ENCODE measurements around the gene UCHL3.

UCHL3 gene

GRCh38 chr13:75621147-75621546 lies 71.6 kb downstream of the UCHL3 start:
- no peak for DNase-seq (ENCODE audit: low read depth, low spot score)

DNA sequence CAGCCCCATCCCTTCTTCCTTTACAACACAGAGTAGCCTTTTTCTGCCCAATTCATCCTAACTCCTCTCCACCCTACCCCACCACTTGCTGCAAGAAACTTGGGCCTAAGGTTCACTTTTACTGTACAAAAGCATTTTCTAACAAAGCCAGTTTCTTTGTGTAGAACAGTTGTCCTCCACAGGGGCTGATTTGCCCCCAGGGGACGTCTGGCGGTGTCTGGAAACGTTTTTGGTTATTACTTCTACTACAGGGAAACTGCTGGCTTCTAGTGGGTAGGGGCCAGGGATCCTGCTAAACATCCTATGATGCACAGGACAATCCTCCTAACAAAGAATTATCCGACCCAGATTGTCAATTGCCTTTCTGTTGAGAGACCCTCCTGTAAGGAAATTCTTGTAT lies 79.2 kb downstream of the UCHL3 start:
- DNase-seq (ENCODE audit: low read depth, low spot score): no peak

- no peak for DNase-seq (ENCODE audit: low read depth, low spot score)
These were observed 83.7 kb downstream of the UCHL3 start for GRCh38 chr13:75633285-75633684.

DNA sequence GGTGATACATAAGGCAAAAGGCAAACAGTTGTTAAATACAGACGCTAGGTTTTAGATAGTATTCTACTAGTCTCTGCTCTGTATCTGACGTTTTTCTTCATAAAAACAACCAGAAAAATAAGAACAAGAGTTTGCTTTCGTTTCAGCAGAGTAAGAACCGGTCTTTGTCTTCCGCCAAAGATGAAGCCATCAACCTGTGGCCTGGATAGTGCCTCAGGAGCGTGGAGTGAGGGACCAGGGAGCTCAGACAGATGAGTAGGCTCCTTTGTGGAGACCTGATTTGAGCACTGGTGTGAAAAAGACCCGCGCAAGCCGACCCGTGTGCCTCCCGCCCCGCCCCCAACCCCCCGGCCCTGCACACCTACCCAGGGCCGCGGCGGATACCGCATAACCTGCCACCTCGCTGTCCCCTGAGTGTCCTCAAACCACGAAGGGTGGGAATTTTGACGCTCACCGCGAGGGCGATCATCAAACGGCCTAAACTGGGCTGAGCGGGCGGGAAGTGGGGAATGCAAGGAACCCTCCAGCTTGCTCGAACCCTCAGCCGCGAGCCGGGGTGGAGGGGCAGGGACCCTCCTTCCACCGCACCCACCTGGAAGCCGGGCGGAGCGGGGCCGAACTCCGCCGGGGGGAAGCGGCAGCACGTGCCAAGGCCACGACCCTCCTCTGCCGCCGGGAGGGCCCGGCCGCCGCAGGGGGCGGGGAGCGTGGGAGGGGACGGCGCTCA lies 85.7 kb downstream of the UCHL3 start:
- no peak for DNase-seq (ENCODE audit: low read depth, low spot score)

DNA sequence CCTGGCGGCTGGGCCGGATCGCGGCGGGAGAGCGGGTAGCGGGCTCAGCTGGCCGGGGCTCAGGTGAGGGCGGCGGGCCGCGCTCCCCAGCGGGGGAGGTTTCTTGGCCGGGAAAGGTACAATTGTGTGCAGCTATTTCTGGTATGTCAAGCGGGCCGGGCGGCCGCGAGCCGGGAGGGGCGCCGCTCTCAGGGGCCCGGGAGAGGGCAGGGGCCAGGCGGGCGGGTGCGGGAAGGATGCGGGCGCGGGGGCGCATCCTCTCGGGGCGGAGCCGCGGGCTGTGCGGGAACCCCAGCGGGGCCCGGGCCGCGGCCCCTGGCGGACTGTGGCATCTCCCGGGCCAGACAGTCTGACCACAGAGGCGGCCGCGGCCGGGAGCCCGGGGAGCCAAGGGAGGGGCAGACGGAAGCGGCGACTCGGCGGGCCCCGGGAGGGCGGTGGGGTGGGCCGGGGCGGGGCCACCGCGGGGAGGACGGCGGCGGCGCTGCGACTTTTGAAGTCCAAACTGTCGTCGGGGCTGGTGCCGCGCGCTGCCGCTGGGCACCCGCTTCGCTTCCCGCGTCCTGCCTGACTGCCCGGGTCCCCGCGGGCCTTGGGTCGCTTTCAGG lies 86.3 kb downstream of the UCHL3 start, which contains the start of gene LMO7:
Gene LMO7, plus strand, starts transcription at position 503 of the 608 bp plus-strand sequence. CDS start 328 bp downstream, outside the sequence.
- no peak for DNase-seq (ENCODE audit: low read depth, low spot score)

- DNase-seq (ENCODE audit: low read depth, low spot score): no peak
These were observed 87.0 kb downstream of the UCHL3 start for GRCh38 chr13:75636436-75637180.

DNA sequence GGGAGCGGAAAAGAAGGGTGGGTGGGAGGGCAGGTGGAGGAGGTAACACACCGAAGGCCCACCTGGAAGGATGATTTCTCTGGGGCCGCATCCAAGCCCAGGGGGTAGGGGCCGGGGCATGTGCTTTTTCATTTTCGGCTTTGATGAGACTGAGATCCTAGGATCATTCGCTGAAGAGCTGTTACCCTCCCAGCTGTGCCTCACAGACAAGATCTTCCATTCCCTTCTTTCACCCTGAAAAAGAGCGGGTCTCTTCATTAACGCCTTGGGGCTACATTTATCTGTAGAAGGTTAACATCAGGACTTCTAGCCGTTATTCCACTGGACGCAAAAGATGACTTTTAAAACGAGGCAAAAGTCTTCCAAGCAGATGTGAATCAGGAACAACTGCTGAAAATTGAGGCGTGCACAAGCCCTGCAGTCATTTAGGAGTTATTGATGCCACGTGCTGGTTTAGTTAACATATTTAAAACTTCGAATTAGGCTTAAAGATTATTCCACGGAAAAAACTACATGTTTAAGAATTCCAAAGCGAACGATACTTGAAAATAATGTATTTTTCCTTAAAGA lies 87.7 kb downstream of the UCHL3 start:
- no peak for DNase-seq (ENCODE audit: low read depth, low spot score)

DNA sequence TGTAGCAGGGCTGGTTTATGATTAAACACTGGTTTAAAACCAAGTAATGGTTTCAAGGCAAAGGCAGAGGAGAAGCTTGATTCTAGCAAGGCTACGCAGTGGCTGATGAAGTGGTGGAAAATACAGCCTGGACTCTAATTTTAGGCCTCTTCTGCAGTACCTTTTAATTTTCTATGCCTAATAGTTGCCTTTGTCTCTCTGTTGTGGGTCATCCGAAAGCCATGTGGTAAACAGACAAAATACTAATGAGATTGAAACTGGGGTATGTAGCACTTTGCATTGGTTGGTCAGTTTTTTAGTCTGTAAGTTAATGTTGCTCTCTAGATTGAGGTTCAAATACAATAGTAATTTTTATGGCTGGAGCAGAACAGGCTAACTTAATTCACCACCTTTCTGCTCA lies 89.9 kb downstream of the UCHL3 start:
- DNase-seq (ENCODE audit: low read depth, low spot score): no peak

DNA sequence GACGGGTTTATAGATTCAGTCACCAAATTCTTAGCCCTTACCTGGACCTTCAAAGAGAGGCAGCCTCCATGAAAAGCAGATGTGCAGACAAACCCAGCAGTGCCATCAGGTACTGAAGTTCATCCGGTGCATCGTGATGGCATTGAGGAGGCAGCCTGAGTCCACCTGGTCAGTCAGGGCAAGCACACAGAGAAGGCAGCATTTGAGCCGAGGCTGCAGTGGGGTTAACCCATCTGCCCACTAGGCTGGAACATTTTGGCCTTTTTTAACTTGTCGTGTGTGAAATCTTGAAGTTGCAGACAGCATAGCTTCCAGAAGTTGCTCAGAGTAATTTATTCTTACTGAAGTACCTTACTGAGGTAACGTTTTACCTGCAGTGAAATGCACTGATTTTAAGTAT lies 91.4 kb downstream of the UCHL3 start:
- no peak for DNase-seq (ENCODE audit: low read depth, low spot score)

DNA sequence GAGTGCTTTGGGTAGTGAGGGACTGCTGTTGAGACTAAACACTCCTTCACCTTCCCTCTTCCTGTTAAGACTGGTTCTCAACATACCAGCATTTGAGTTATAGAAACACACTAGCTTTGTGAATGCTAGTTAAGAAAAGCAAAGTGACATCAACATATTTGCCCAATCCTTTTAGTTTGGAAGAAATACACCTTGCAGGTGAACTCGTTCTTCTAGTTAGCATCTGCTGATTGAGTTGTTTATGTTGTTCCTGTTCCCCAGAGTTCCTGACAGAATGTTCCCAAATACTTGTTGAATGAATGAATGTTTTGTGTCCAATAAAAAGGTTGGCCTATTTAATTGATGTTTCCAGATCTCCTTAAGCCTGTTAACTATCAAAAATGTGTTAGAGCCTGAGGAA lies 93.6 kb downstream of the UCHL3 start:
- DNase-seq (ENCODE audit: low read depth, low spot score): no peak

- DNase-seq (ENCODE audit: low read depth, low spot score): no peak
These were observed 94.1 kb downstream of the UCHL3 start for GRCh38 chr13:75643693-75644092.

- no peak for DNase-seq (ENCODE audit: low read depth, low spot score)
These were observed 95.5 kb downstream of the UCHL3 start for GRCh38 chr13:75645141-75645540.

DNA sequence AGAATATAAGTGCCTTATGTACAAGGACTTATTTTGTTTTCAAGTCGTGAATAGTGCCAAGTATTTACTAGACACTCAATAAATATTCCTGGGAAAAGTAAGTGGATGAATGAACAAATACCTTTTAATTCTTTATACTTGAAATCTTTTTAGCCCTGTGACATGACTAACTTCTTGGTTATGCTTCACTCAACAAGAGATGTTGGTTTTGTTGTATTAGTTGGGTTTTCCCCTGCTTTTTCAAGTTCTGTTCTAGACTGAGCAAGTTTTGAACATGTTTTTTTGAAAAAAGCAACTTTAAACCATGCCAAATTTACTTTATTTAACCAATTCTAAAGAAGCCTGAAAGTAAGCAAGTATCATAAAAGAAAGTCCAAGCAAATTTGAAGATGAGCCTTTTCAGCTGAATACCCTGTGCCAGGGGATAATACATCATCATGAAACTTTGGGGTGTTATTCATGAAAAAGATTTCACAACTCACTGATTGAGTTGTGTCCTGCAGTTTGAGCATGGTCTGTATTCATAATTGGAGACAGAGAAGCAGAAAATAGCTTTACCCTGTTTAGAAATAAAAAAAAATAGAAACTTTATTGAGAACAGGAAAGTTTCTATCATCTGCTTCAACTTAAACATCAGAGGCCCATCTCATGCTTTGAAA lies 97.7 kb downstream of the UCHL3 start:
- DNase-seq (ENCODE audit: low read depth, low spot score): no peak

DNA sequence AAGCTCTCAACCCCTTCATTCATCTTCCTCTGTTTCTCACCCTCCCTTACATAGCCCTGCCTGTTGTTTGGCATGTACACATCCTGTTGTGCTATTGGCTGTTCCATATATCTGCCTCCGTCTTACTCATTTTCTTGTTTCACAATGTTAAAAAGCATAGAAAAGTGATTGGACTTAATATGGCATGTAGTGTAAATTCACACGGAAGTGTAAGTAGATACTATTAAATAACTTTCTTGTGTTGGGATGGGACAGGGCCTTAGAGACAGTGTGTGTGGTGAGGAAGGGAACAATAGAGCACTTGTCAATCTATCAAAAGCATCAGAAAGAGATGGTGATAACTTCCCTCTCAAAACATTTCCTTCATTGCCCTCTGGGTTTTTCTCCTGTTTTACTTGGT lies 98.9 kb downstream of the UCHL3 start:
- DNase-seq (ENCODE audit: low read depth, low spot score): no peak

DNA sequence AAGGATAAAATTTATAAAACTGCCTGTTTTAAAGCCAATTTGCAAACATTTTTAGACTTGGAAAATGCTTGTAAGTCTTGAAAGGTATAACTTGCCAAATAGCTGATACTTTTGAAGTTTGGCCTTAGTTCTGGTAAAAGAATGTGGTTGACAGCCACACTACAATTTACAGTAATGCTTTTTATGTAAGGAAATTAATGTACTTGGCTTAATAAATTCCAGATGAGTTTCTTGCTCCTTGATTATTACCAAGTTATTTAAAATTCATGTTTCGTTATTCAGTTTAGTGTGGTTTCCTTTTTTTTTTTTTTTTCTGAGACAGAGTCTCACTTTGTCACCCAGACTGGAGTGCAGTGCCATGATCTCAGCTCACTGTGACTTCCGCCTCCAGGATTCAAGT lies 101.4 kb downstream of the UCHL3 start:
- no peak for DNase-seq (ENCODE audit: low read depth, low spot score)

DNA sequence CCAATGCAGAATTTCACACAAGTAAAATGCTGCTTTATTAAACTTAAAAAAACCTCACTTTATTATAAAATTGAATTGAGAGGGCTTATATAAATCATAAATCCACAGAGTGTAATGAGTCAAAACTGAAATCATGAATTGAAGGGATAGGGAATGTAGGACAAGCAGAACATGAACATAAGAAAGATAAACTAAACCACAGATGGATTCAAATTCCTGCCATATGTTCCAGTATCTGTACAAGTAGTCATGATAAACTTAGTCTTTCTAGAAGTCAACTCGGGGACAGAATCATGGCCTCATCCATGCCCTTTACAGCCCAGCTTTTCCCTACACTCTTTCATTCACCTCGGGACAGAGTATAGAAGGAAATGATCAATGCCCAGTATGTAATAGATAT lies 103.1 kb downstream of the UCHL3 start:
- DNase-seq (ENCODE audit: low read depth, low spot score): no peak

Data from smooth muscle cell of the brain vasculature (primary cell).